ENCODE results near the gene SEPTIN6. TPM values are rescaled to one million over a fixed set of nuclear protein-coding genes. Genes with fewer than 3 reads are reported as not detected.
A peak's percentile ranks its signal among the peaks of the same experiment; 100 is the strongest.
"Not testable (repeated sequence)": the region's sequence is repeated elsewhere in the genome, so short reads cannot be mapped to it uniquely, and the experiment has no call there.

The SEPTIN6 gene
- total and polyA plus RNA-seq, 2 experiments from 2014 or later: 51.0 to 78.7 TPM

- Histone ChIP-seq H3K27me3 (no peaks in the 10 kb centered on the region), H3K4me3 (no peak overlapping the region), H3K27ac (no peak overlapping the region), H3K4me1 (ENCODE audit: low read depth) (no peaks in the 10 kb centered on the region), H3K36me3 (no peaks in the 10 kb centered on the region), H3K9me3 (ENCODE audit: low read depth) (no peaks in the 10 kb centered on the region)
- no peak for TF ChIP-seq CTCF (IDR thresholded peaks at IDR 0.05; ENCODE audit: low read depth, low read length)
- DNase-seq (ENCODE audit: low read depth in 1 of 2, low spot score in 1 of 2): no peak
Measured at GRCh38 chrX:119672426-119672825, 20.5 kb downstream of the SEPTIN6 start.

GRCh38 chrX:119669424-119670037 lies 23.4 kb downstream of the SEPTIN6 start:
- Histone ChIP-seq H3K36me3 (no peaks in the 10 kb centered on the region), H3K27me3 (no peaks in the 10 kb centered on the region), H3K4me3 (no peak overlapping the region), H3K9me3 (ENCODE audit: low read depth) (no peaks in the 10 kb centered on the region), H3K4me1 (ENCODE audit: low read depth) (no peaks in the 10 kb centered on the region), H3K27ac (peak overlapping the region; percentile 81)
- peak in 1 of 2 donors; percentile 29 for DNase-seq (ENCODE audit: low read depth in 1 of 2, low spot score in 1 of 2)
- no peak for TF ChIP-seq CTCF (IDR thresholded peaks at IDR 0.05; ENCODE audit: low read depth, low read length)

GRCh38 chrX:119667111-119667878 lies 25.7 kb downstream of the SEPTIN6 start:
- no peaks in the 10 kb centered on the region for H3K36me3 ChIP-seq
- H3K27me3 ChIP-seq: no peaks in the 10 kb centered on the region

GRCh38 chrX:119664877-119665276 lies 28.1 kb downstream of the SEPTIN6 start:
- not testable (repeated sequence) for H3K4me3 ChIP-seq; H3K4me1 ChIP-seq (ENCODE audit: low read depth); H3K36me3 ChIP-seq; DNase-seq (ENCODE audit: low read depth in 1 of 2, low spot score in 1 of 2); H3K9me3 ChIP-seq (ENCODE audit: low read depth); H3K27ac ChIP-seq; H3K27me3 ChIP-seq

More at GRCh38 chrX:119667111-119667878, 25.7 kb downstream of the SEPTIN6 start:
- peak in 1 of 2 donors; percentile 61 for DNase-seq (ENCODE audit: low read depth in 1 of 2, low spot score in 1 of 2)
- Histone ChIP-seq H3K4me1 (ENCODE audit: low read depth) (no peaks in the 10 kb centered on the region), H3K27ac (no peak overlapping the region), H3K4me3 (no peak overlapping the region), H3K9me3 (ENCODE audit: low read depth) (no peaks in the 10 kb centered on the region)
- no peak for TF ChIP-seq CTCF (IDR thresholded peaks at IDR 0.05; ENCODE audit: low read depth, low read length)

- Histone ChIP-seq H3K4me1 (ENCODE audit: low read depth) (no peaks in the 10 kb centered on the region), H3K27ac (no peak overlapping the region), H3K4me3 (no peak overlapping the region), H3K9me3 (ENCODE audit: low read depth) (no peaks in the 10 kb centered on the region), H3K27me3 (no peaks in the 10 kb centered on the region), H3K36me3 (no peaks in the 10 kb centered on the region)
- TF ChIP-seq CTCF (IDR thresholded peaks at IDR 0.05; ENCODE audit: low read depth, low read length): no peak
- DNase-seq (ENCODE audit: low read depth in 1 of 2, low spot score in 1 of 2): no peak
Measured at GRCh38 chrX:119661486-119661885, 31.5 kb downstream of the SEPTIN6 start.

GRCh38 chrX:119659522-119659921 lies 33.4 kb downstream of the SEPTIN6 start:
- Histone ChIP-seq H3K27ac (no peak overlapping the region), H3K36me3 (no peaks in the 10 kb centered on the region), H3K4me1 (ENCODE audit: low read depth) (no peaks in the 10 kb centered on the region), H3K9me3 (ENCODE audit: low read depth) (no peaks in the 10 kb centered on the region), H3K4me3 (no peak overlapping the region), H3K27me3 (no peaks in the 10 kb centered on the region)
- no peak for DNase-seq (ENCODE audit: low read depth in 1 of 2, low spot score in 1 of 2)
- TF ChIP-seq CTCF (IDR thresholded peaks at IDR 0.05; ENCODE audit: low read depth, low read length): no peak

All from cardiac muscle cell (in vitro differentiated cells and primary cell).